Suprapubic skin (tissue), 4 donors: ENCODE measurements around the gene SPATA20. TPM values are rescaled to one million over a fixed set of nuclear protein-coding genes. Genes with fewer than 3 reads are reported as not detected.
A peak's percentile ranks its signal among the peaks of the same experiment; 100 is the strongest.

Experiments used
- DNase-seq, 2 donors: peaks; one replicate each; pipeline ENCODE4 v3.0.0-alpha.2; 2019; ENCODE audit warnings: low spot score in 2 of 2
- H3K27ac ChIP-seq: fragments of 200-600 bp; sonication (generic); one replicate; pipeline ENCODE4 v1.5.1; 2019
- H3K27me3 ChIP-seq: fragments of 200-600 bp; sonication (generic); one replicate; pipeline ENCODE4 v1.5.1; 2019
- H3K36me3 ChIP-seq: fragments of 200-600 bp; sonication (generic); one replicate; pipeline ENCODE4 v1.5.1; 2019
- H3K4me1 ChIP-seq: fragments of 200-600 bp; sonication (generic); one replicate; pipeline ENCODE4 v1.5.1; 2019
- H3K4me3 ChIP-seq: fragments of 200-600 bp; sonication (generic); one replicate; pipeline ENCODE4 v1.5.1; 2019; ENCODE audit warnings: mild to moderate bottlenecking
- H3K9me3 ChIP-seq: fragments of 200-600 bp; sonication (generic); one replicate; pipeline ENCODE4 v1.5.1; 2019
- CTCF ChIP-seq, 2 donors: fragments of 200-600 bp in 1 of 2; fragments of 450-650 bp in 1 of 2; sonication (generic) in 1 of 2; IDR thresholded peaks; one replicate each; pipeline ENCODE4 v1.5.1; 2016 to 2019; ENCODE audit warnings: antibody characterized with exemption in 2 of 2, mild to moderate bottlenecking in 1 of 2, moderate library complexity in 1 of 2
- EP300 ChIP-seq: sonication (generic); formaldehyde crosslinking; IDR thresholded peaks from one replicate; pipeline ENCODE4 v1.6.1; 2017; ENCODE audit warnings: antibody characterized with exemption
- POLR2A ChIP-seq, 2 donors: fragments of 450-650 bp; IDR thresholded peaks; one replicate each; pipeline ENCODE4 v1.6.1; 2017; ENCODE audit warnings: antibody characterized with exemption in 2 of 2, mild to moderate bottlenecking in 2 of 2, moderate library complexity in 2 of 2
- POLR2AphosphoS5 ChIP-seq, 3 donors: sonication (generic); formaldehyde crosslinking; IDR thresholded peaks; one replicate each; pipeline ENCODE4 v1.6.1; 2017; ENCODE audit warnings: antibody characterized with exemption in 3 of 3
- WGBS: methylation state at CpG from one replicate; pipeline ENCODE4 v1.1.5; 2018; 5-methylcytosine and 5-hydroxymethylcytosine counted together
- total RNA-seq, 4 donors: library from RNA; depleted of rRNA; stranded (reverse); fragments of >200 nt; gene quantifications; one replicate each; pipeline ENCODE4 v1.1.0, GENCODE V29; 2016

The SPATA20 gene
- total RNA-seq: 10 to 100 TPM; 36.5 to 75.4 (median 50.9) TPM

DNA sequence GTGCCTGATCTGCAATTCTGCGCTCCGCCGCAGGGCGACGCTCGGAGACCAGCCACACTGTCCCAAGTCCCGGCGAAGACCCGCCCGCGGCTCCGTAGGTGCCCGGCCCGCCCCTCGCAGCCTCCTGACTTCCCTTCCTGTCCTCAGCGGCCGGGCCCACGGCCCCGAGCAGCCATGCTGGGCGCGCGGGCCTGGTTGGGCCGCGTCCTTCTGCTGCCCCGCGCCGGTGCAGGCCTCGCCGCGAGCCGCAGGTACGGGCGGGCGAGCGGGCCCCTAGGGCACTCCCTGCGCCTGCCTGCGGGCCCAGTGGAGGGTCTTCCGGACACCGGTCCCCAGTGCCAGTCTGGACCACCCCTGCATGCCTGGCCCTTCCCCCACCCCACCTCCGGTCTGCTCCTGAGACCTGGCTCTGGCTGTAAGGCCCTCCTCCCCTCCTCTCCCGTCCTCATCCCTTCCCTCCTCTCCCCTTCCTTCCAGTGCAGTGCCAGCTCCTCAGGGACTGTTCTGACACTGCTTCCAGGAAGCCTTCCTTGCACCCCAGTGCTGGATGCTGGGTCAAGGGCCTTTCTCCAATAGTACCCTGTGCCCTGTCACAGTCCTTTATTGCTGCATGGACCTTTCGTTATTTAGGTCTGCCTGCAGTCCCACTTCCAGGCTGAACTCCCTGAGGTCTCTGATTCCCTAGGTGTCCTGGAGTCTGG lies at the start of gene SPATA20:
SPATA20 (plus strand) TSS at position 140 of the 701 bp plus-strand sequence; CDS start at position 175, 35 bp downstream.
- H3K4me1 ChIP-seq: peaks cover 32% of the 10 kb centered on the region
- no peaks in the 10 kb centered on the region for H3K9me3 ChIP-seq
- H3K36me3 ChIP-seq: peaks cover 22% of the 10 kb centered on the region
- H3K27me3 ChIP-seq: no peaks in the 10 kb centered on the region
- TF ChIP-seq EP300 (no peak), POLR2A (IDR thresholded peaks at IDR 0.05) (peak; percentile 23 to 66), CTCF (IDR thresholded peaks at IDR 0.05) (peak; percentile 95 to 99), POLR2AphosphoS5 (IDR thresholded peaks at IDR 0.05) (peak in 1 of 3 donors; percentile 56)
- WGBS: 3% methylated on average over 14 of the region's 42 CpGs
- peak; percentile 95 to 96 for DNase-seq
- H3K4me3 ChIP-seq: peak within 1 kb of the TSS; percentile 80
- H3K27ac ChIP-seq: peak within 1 kb of the TSS; percentile 84

- no peak overlapping the region for H3K27ac ChIP-seq
- no peak for TF ChIP-seq POLR2AphosphoS5 (IDR thresholded peaks at IDR 0.05)
- no peak for TF ChIP-seq POLR2A (IDR thresholded peaks at IDR 0.05)
- TF ChIP-seq CTCF (IDR thresholded peaks at IDR 0.05): no peak
- TF ChIP-seq EP300: no peak
- H3K27me3 ChIP-seq: no peaks in the 10 kb centered on the region
- DNase-seq: no peak
- no peaks in the 10 kb centered on the region for H3K4me1 ChIP-seq
- no peaks in the 10 kb centered on the region for H3K36me3 ChIP-seq
- 73% methylated on average over 7 of the region's 7 CpGs for WGBS
- H3K9me3 ChIP-seq: no peaks in the 10 kb centered on the region
- H3K4me3 ChIP-seq: no peak overlapping the region
Observed at GRCh38 chr17:50498021-50498874, 48.7 kb upstream of the SPATA20 start.

DNA sequence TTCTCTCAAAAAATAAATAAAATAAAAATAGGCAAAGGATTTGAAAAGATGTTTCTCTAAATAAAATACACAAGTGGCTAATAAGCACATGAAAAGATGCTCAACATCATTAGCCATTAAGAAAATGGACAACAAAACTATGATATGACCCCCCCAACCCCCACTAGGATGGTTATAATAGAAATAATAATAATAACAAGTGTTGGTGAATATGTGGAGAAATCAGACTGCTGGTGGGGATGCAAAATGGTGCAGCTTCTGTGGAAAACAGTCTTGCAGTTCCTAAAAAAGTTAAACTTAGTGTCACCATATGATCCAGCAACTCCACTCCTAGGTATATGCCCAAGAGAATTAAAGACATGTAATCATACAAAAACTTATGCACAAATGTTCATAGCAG lies 47.7 kb upstream of the SPATA20 start:
- no peak for TF ChIP-seq EP300
- TF ChIP-seq CTCF (IDR thresholded peaks at IDR 0.05): no peak
- TF ChIP-seq POLR2AphosphoS5 (IDR thresholded peaks at IDR 0.05): no peak
- TF ChIP-seq POLR2A (IDR thresholded peaks at IDR 0.05): no peak
- H3K9me3 ChIP-seq: no peaks in the 10 kb centered on the region
- no peaks in the 10 kb centered on the region for H3K36me3 ChIP-seq
- H3K27me3 ChIP-seq: no peaks in the 10 kb centered on the region
- no peak overlapping the region for H3K4me3 ChIP-seq
- H3K27ac ChIP-seq: no peak overlapping the region
- no peaks in the 10 kb centered on the region for H3K4me1 ChIP-seq
- no peak for DNase-seq

GRCh38 chr17:50499721-50500120 lies 47.3 kb upstream of the SPATA20 start:
- no peaks in the 10 kb centered on the region for H3K4me1 ChIP-seq
- no peaks in the 10 kb centered on the region for H3K36me3 ChIP-seq
- no peak for DNase-seq
- no peak for TF ChIP-seq POLR2AphosphoS5 (IDR thresholded peaks at IDR 0.05)
- TF ChIP-seq EP300: no peak
- no peak for TF ChIP-seq POLR2A (IDR thresholded peaks at IDR 0.05)
- no peak for TF ChIP-seq CTCF (IDR thresholded peaks at IDR 0.05)
- H3K27ac ChIP-seq: no peak overlapping the region
- 95% methylated on average over 2 of the region's 2 CpGs for WGBS
- no peaks in the 10 kb centered on the region for H3K9me3 ChIP-seq
- H3K27me3 ChIP-seq: no peaks in the 10 kb centered on the region
- H3K4me3 ChIP-seq: no peak overlapping the region

DNA sequence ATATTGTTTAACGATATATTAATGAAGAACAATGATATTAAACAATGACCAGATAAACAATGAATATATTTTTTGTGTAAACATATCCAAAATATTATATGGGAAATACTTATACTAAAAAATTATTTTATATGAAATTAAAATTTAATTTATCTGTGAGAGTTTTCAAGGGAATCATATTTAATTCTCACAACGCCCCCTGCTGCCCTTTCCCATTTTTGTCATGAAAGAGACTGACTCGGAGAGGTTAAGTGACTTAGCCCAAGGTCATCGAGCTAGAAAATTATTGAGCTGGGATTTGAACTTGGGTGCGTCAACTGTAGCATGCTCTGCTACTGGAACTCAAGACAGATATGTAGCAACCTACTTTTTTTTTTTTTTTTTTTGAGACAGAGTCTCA lies 45.9 kb upstream of the SPATA20 start:
- 50% methylated on average over 5 of the region's 5 CpGs for WGBS
- DNase-seq: no peak

More for the DNA sequence above, 45.9 kb upstream of the SPATA20 start:
- Histone ChIP-seq H3K36me3 (no peaks in the 10 kb centered on the region), H3K9me3 (no peaks in the 10 kb centered on the region), H3K27ac (no peak overlapping the region), H3K27me3 (no peaks in the 10 kb centered on the region), H3K4me3 (no peak overlapping the region), H3K4me1 (peaks cover 6% of the 10 kb centered on the region)
- TF ChIP-seq CTCF (IDR thresholded peaks at IDR 0.05) (no peak), POLR2AphosphoS5 (IDR thresholded peaks at IDR 0.05) (no peak), POLR2A (IDR thresholded peaks at IDR 0.05) (no peak), EP300 (no peak)
